SK-N-MC (cell line): ENCODE results near the gene EXOSC2.

ENCODE experiments used
- DNase-seq: peaks from one replicate; pipeline ENCODE4 v3.0.0-alpha.2; 2011; ENCODE audit warnings: low read depth, low spot score
- H3K27ac ChIP-seq: fragments of 200-600 bp; sonication (generic); 2 replicates; pipeline ENCODE4 v1.5.1; 2016; ENCODE audit warnings: mixed run types
- H3K36me3 ChIP-seq: fragments of 200-600 bp; sonication (generic); 2 replicates; pipeline ENCODE4 v1.6.1; 2017; ENCODE audit warnings: antibody characterized with exemption, low read length, mixed read lengths; ENCODE audit not compliant: insufficient read depth
- H3K4me3 ChIP-seq: fragments of 200-600 bp; sonication (generic); 2 replicates; pipeline ENCODE4 v1.5.1; 2016
- H3K9ac ChIP-seq: fragments of 200-600 bp; sonication (generic); 2 replicates; pipeline ENCODE4 v1.8.0; 2017; ENCODE audit warnings: mixed run types, mixed read lengths; ENCODE audit not compliant: insufficient read length
- H3K9me3 ChIP-seq: fragments of 200-600 bp; sonication (generic); 2 replicates; pipeline ENCODE4 v1.6.1; 2017; ENCODE audit warnings: low read depth, mild to moderate bottlenecking, antibody characterized with exemption, low read length, moderate library complexity, mixed read lengths
- EZH2 ChIP-seq: fragments of 200-600 bp; sonication (generic); IDR thresholded peaks from one replicate; pipeline ENCODE4 v1.6.1; 2017; ENCODE audit warnings: antibody characterized with exemption
- FOXP2 ChIP-seq: optimal IDR thresholded peaks from 2 replicates; pipeline ENCODE3; 2011; ENCODE audit warnings: mild to moderate bottlenecking, moderate library complexity; ENCODE audit not compliant: insufficient read depth; ENCODE audit errors: extremely low read length, control extremely low read depth
- POLR2AphosphoS5 ChIP-seq: IDR thresholded peaks from 2 replicates; pipeline ENCODE4 v1.6.1; 2012; ENCODE audit warnings: mild to moderate bottlenecking, low read depth, low read length, borderline replicate concordance

The EXOSC2 gene

DNA sequence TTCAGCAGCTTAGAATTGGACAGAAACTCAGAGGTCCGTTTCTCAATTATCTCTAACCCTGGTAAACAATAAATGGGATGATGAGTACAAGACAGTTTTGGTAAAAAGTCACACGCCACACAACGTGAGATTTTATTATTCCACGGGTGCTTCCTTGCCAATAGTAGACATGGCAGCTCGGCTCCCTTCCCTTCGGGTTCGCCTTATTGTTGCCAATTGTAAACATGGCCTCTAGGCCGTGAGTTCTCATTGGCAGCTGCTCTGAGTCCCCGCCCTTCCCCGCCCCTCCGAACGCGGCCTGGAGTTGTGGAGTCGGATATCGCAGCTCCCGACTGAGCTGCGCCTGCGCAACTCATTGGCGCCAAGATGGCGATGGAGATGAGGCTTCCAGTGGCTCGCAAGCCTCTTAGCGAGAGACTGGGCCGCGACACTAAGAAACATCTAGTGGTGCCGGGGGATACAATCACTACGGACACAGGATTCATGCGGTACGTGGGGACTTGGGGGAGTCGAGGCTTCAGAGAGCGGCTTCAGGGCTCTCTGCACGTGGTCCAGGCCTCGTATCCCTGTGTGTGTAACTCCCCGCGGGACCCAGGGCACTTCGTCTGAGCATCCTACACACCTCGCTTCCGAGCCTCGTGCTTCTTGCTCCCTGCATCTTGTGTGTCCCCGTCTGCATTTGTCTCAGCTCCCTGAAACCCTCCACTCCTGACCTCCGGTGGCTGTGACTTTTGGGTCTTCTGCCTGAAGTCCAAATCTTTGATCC lies at the start of gene EXOSC2:
Gene EXOSC2 (plus strand): TSS at position 355 of the 766 bp plus-strand sequence. CDS start 12 bp downstream, at position 367.
- Histone ChIP-seq H3K9me3 (no peaks in the 10 kb centered on the region), H3K9ac (peak within 1 kb of the TSS; percentile 94), H3K36me3 (peaks cover 37% of the 10 kb centered on the region), H3K27ac (peak within 1 kb of the TSS; percentile 68; the same call in 1 of the 2 replicates), H3K4me3 (peak within 1 kb of the TSS; percentile 87)
- peak; percentile 88 for DNase-seq
- peak; percentile 59 for TF ChIP-seq FOXP2
- TF ChIP-seq EZH2, result no peak
- TF ChIP-seq POLR2AphosphoS5, result peak; percentile 98

GRCh38 chr9:130651221-130651620 lies 42.4 kb upstream of the EXOSC2 start:
- no peak for DNase-seq
- H3K9ac ChIP-seq, result no peak overlapping the region
- H3K36me3 ChIP-seq, result no peaks in the 10 kb centered on the region
- TF ChIP-seq FOXP2 (no peak), EZH2 (no peak), POLR2AphosphoS5 (no peak)
- H3K27ac ChIP-seq, result no peak overlapping the region
- H3K4me3 ChIP-seq, result no peak overlapping the region
- no peaks in the 10 kb centered on the region for H3K9me3 ChIP-seq

DNA sequence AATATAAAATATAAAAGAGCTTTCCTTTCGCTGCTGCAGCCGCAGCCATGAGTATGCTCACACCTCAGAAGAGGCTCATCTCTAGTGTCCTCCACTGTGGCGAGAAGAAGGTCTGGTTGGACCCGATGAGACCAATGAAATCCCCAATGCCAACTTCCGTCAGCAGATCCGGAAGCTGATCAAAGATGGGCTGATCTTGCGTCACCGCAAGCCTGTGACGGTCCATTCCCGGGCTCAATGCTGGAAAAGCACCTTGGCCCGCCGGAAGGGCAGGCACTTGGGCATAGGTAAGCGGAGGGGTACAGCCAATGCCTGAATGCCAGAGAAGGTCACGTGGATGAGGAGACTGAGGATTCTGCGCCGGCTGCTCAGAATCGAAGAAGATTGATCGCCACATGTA lies 41.8 kb upstream of the EXOSC2 start:
- H3K4me3 ChIP-seq, result no peak overlapping the region
- no peak for TF ChIP-seq FOXP2
- no peak for TF ChIP-seq EZH2
- no peak for TF ChIP-seq POLR2AphosphoS5
- H3K36me3 ChIP-seq, result no peaks in the 10 kb centered on the region
- H3K9ac ChIP-seq, result no peak overlapping the region
- no peaks in the 10 kb centered on the region for H3K9me3 ChIP-seq
- no peak for DNase-seq
- H3K27ac ChIP-seq, result no peak overlapping the region

GRCh38 chr9:130654879-130655278 lies 38.7 kb upstream of the EXOSC2 start:
- no peak overlapping the region for H3K9ac ChIP-seq
- TF ChIP-seq FOXP2 (no peak), EZH2 (no peak), POLR2AphosphoS5 (no peak)
- DNase-seq, result no peak
- no peak overlapping the region for H3K27ac ChIP-seq
- H3K4me3 ChIP-seq, result no peak overlapping the region
- no peaks in the 10 kb centered on the region for H3K9me3 ChIP-seq
- no peaks in the 10 kb centered on the region for H3K36me3 ChIP-seq

DNA sequence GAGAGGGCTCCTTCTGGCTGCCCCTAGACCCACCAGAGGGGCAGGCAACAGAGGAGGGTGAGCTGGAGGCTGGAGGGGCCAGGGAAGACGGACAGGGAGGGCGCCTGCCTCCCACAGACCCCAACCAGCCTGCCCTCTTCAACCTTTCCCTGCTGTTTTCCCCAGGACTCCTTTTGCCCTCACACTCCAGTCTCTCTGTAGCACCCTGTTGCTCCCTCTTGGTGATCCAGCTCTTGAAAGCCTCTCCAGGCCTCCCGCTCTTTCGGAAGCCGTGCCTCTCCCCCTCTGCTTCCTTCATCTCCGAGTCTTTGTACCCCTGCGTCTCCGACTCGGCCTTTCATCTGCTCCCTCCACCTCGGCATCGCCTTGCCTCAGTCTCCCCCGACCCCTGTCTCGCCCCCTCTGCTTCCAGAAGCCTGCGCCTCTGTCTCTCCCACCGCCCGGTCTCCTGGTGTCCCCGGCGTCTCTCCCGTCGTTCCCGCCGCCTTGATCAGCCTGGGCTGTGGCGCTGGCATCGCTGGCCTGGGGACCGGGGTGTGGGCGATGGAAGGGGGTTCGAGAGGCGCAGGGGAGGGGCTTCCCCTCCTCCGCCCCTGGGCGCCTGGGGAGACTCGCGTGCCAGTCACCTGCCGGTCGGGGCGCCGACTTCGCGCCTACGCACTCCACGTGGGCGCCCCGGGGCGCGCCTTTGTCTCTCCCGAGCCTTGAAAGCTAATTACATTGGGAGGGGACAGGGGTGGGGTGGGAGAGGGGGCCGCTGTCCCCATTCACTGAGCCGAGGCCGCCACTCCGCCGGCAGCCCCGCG lies 34.5 kb upstream of the EXOSC2 start:
- Histone ChIP-seq H3K36me3 (no peaks in the 10 kb centered on the region), H3K9me3 (no peaks in the 10 kb centered on the region), H3K9ac (no peak overlapping the region), H3K27ac (no peak overlapping the region), H3K4me3 (no peak overlapping the region)
- no peak for DNase-seq
- no peak for TF ChIP-seq FOXP2
- peak; percentile 91 for TF ChIP-seq EZH2
- no peak for TF ChIP-seq POLR2AphosphoS5

GRCh38 chr9:130659699-130660248 lies 33.8 kb upstream of the EXOSC2 start:
- Histone ChIP-seq H3K9me3 (no peaks in the 10 kb centered on the region), H3K4me3 (peak overlapping the region; percentile 21; the same call in 1 of the 2 replicates), H3K9ac (no peak overlapping the region), H3K27ac (no peak overlapping the region), H3K36me3 (no peaks in the 10 kb centered on the region)
- DNase-seq, result no peak
- TF ChIP-seq POLR2AphosphoS5, result no peak
- TF ChIP-seq FOXP2, result no peak
- TF ChIP-seq EZH2, result no peak

- Histone ChIP-seq H3K9ac (no peak overlapping the region), H3K36me3 (no peaks in the 10 kb centered on the region), H3K9me3 (no peaks in the 10 kb centered on the region), H3K4me3 (0 out of 2 replicates have a peak overlapping the region, but pooled peaks have one; percentile 30), H3K27ac (no peak overlapping the region)
- TF ChIP-seq EZH2 (no peak), POLR2AphosphoS5 (no peak), FOXP2 (no peak)
- DNase-seq, result no peak
These were observed 33.3 kb upstream of the EXOSC2 start for GRCh38 chr9:130660326-130660682.
